ENCODE data around the gene PMPCA.
"Not testable (repeated sequence)": the region's sequence is repeated elsewhere in the genome, so short reads cannot be mapped to it uniquely, and the experiment has no call there.

The PMPCA gene

GRCh38 chr9:136409557-136410455 is 652 bp upstream of the PMPCA start:
- Mint-ChIP-seq H3K4me1 (ENCODE audit: low read depth) (peaks cover 63% of the 10 kb centered on the region), H3K27ac (peak overlapping the region; percentile 94)

GRCh38 chr9:136411378-136411777 is 920 bp downstream of the PMPCA start:
- H3K27ac Mint-ChIP-seq: peak overlapping the region; percentile 92

More at GRCh38 chr9:136409557-136410455, 652 bp upstream of the PMPCA start:
- Mint-ChIP-seq H3K4me3 (peak overlapping the region; percentile 98), H3K36me3 (ENCODE audit: low read depth) (peaks cover 65% of the 10 kb centered on the region), H3K27me3 (no peaks in the 10 kb centered on the region), H3K9me3 (no peaks in the 10 kb centered on the region)

DNA sequence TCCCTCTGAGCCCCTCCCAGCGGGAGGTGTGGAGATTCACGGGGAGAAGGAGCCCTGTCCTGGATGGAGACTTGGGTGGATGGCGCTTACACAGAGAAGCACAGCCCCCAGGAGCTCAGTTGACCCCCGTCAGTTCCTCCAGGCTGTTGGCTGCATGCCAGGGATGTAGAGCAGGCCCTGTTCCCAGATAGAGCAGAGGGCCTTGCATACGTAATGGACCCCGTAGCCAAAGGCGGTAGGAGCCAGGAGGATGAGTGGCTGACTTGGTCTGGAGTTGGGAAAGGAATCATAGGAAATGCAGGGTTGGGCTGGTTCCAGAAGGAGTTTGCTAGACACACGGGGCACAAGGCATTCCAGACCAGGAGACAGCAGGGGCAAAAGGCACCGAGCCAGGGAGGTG is 2.5 kb downstream of the PMPCA start:
- no peak overlapping the region for H3K27ac Mint-ChIP-seq
- H3K4me1 Mint-ChIP-seq (ENCODE audit: low read depth): peaks cover 40% of the 10 kb centered on the region
- H3K4me3 Mint-ChIP-seq: peak overlapping the region; percentile 37
- peaks cover 60% of the 10 kb centered on the region for H3K36me3 Mint-ChIP-seq (ENCODE audit: low read depth)
- H3K9me3 Mint-ChIP-seq: no peaks in the 10 kb centered on the region
- H3K27me3 Mint-ChIP-seq: no peaks in the 10 kb centered on the region

More at GRCh38 chr9:136411378-136411777, 920 bp downstream of the PMPCA start:
- Mint-ChIP-seq H3K36me3 (ENCODE audit: low read depth) (peaks cover 62% of the 10 kb centered on the region), H3K4me3 (peak overlapping the region; percentile 98), H3K27me3 (no peaks in the 10 kb centered on the region), H3K9me3 (no peaks in the 10 kb centered on the region), H3K4me1 (ENCODE audit: low read depth) (peaks cover 50% of the 10 kb centered on the region)

- Mint-ChIP-seq H3K4me3 (no peak overlapping the region), H3K27me3 (no peaks in the 10 kb centered on the region), H3K36me3 (ENCODE audit: low read depth) (peaks cover 69% of the 10 kb centered on the region), H3K4me1 (ENCODE audit: low read depth) (peaks cover 15% of the 10 kb centered on the region), H3K9me3 (no peaks in the 10 kb centered on the region), H3K27ac (no peak overlapping the region)
These were observed 6.0 kb downstream of the PMPCA start for GRCh38 chr9:136416427-136416826.

DNA sequence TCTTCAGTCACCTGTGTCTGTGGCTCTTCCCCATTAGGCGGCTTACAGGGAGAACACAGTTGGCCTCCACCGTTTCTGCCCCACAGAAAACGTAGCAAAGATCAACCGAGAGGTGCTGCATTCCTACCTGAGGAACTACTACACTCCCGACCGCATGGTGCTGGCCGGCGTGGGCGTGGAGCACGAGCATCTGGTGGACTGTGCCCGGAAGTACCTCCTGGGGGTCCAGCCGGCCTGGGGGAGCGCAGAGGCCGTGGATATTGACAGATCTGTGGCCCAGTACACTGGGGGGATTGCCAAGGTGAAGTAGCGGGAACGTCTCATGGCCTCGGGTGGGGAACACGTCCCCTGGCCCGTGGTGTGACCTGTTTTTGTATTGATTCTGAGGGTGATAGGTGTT is 6.5 kb downstream of the PMPCA start:
- H3K4me3 Mint-ChIP-seq: no peak overlapping the region
- no peak overlapping the region for H3K27ac Mint-ChIP-seq
- peaks cover 10% of the 10 kb centered on the region for H3K4me1 Mint-ChIP-seq (ENCODE audit: low read depth)
- no peaks in the 10 kb centered on the region for H3K27me3 Mint-ChIP-seq
- no peaks in the 10 kb centered on the region for H3K9me3 Mint-ChIP-seq
- peaks cover 69% of the 10 kb centered on the region for H3K36me3 Mint-ChIP-seq (ENCODE audit: low read depth)

DNA sequence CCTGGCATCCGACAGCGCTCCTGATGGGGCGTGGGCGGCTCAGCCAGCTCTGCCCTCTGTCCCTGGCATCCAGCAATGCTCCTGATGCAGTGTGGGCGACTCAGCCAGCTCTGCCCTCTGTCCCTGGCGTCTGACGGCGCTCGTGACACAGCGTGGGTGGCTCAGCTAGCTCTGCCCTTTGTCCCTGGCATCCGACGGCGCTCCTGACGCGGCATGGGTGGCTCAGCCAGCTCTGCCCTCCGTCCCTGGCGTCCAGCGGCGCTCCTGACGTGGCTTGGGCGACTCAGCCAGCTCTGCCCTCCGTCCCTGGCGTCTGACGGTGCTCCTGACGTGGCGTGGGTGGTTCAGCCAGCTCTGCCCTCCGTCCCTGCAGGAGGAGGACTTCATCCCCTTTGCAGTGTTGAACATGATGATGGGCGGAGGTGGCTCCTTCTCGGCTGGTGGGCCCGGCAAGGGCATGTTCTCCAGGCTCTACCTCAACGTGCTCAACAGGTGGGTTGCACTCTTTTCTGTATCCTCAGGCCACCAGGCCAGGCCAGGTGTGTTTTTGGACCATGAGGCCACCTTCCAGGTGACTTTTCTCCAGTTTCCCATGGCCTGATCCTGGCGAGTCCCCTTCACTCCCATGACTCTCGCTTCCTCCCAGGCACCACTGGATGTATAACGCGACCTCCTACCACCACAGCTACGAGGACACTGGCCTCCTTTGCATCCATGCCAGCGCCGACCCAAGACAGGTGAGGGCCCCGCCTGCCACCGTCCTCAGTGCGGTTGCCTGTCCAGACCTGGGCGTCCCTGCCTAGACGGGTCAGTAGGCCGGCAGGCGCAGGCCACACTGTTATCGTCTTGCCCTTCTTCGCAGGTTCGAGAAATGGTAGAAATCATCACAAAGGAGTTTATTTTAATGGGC is 8.0 kb downstream of the PMPCA start:
- no peak overlapping the region for H3K4me3 Mint-ChIP-seq
- H3K4me1 Mint-ChIP-seq (ENCODE audit: low read depth): peaks cover 5% of the 10 kb centered on the region
- no peak overlapping the region for H3K27ac Mint-ChIP-seq
- peaks cover 63% of the 10 kb centered on the region for H3K36me3 Mint-ChIP-seq (ENCODE audit: low read depth)
- H3K27me3 Mint-ChIP-seq: no peaks in the 10 kb centered on the region
- H3K9me3 Mint-ChIP-seq: no peaks in the 10 kb centered on the region

DNA sequence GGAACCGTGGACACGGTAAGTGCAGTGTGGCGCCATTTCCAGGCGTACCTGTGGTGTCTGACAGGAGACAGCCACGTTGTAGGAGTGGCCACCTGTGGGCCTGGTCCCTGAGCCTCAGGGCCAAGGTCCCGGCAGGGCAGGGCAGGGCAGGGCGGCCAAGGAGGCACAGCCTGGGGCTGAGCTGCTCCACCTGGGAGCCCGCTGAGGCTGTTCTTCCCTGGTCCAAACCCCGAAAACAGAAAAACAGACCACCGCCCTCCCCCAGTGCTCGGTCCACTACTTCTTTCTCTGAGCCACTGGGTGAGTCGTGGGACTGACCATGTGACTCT is 8.6 kb downstream of the PMPCA start:
- Mint-ChIP-seq H3K9me3 (no peaks in the 10 kb centered on the region), H3K36me3 (ENCODE audit: low read depth) (peaks cover 57% of the 10 kb centered on the region), H3K4me1 (ENCODE audit: low read depth) (no peaks in the 10 kb centered on the region), H3K27ac (no peak overlapping the region), H3K4me3 (no peak overlapping the region), H3K27me3 (no peaks in the 10 kb centered on the region)

GRCh38 chr9:136421791-136422190 is 11.3 kb downstream of the PMPCA start:
- Mint-ChIP-seq H3K36me3 (ENCODE audit: low read depth) (peaks cover 56% of the 10 kb centered on the region), H3K27ac (no peak overlapping the region), H3K27me3 (no peaks in the 10 kb centered on the region), H3K4me1 (ENCODE audit: low read depth) (peaks cover 8% of the 10 kb centered on the region), H3K4me3 (no peak overlapping the region), H3K9me3 (no peaks in the 10 kb centered on the region)

DNA sequence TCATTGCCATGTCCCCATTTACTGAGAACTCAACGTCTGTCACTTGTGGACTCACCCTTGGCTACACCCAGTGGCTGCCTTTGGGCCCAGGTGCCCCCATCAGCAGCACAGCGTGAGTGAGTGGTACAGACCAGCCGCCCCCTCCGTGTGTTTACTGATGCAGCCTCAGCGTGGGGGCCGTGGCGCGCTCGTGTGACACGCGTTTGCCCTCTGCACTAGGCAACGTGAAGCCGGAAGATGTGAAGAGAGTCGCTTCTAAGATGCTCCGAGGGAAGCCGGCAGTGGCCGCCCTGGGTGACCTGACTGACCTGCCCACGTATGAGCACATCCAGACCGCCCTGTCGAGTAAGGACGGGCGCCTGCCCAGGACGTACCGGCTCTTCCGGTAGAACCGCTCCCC is 12.4 kb downstream of the PMPCA start:
- no peaks in the 10 kb centered on the region for H3K27me3 Mint-ChIP-seq
- peaks cover 8% of the 10 kb centered on the region for H3K4me1 Mint-ChIP-seq (ENCODE audit: low read depth)
- no peak overlapping the region for H3K4me3 Mint-ChIP-seq
- no peaks in the 10 kb centered on the region for H3K9me3 Mint-ChIP-seq
- H3K36me3 Mint-ChIP-seq (ENCODE audit: low read depth): peaks cover 57% of the 10 kb centered on the region
- H3K27ac Mint-ChIP-seq: no peak overlapping the region

DNA sequence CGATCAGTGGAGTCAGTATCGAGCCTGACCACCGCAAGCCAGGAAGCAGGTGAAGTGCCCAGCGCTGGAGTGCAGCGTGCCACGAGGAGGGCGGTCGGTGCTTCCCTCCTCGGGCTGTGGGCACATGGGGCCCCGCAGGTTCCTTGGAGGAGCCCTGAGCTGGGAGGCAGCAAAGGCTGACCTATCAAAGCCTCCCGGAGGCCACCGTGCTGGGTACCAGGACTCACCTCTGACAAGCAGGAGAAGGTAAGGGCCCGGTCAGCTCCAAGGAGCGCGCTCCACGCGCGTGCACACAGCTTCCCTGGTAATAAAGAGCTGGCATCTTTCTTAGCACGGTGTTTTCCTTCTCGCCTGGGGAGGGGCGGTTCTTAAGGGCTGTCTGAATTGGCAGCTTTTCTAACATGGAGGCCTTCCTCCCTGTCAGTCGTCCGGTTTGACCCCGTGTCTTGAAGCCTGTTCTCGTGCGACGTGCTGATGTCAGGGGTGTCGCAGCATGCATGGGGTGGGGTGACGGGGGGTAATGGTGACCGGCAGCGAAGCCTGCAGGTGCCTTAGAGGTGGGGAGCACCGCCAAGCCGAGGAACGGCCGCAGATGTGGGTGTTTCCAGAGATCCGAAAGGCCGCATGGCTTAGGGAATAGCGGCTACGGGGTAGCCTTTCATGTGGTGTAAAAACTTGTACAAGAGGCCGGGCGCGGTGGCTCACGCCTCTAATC is 13.1 kb downstream of the PMPCA start:
- H3K36me3 Mint-ChIP-seq (ENCODE audit: low read depth): peaks cover 60% of the 10 kb centered on the region
- no peak overlapping the region for H3K27ac Mint-ChIP-seq
- no peak overlapping the region for H3K4me3 Mint-ChIP-seq
- H3K27me3 Mint-ChIP-seq: no peaks in the 10 kb centered on the region
- H3K4me1 Mint-ChIP-seq (ENCODE audit: low read depth): peaks cover 8% of the 10 kb centered on the region
- H3K9me3 Mint-ChIP-seq: no peaks in the 10 kb centered on the region

DNA sequence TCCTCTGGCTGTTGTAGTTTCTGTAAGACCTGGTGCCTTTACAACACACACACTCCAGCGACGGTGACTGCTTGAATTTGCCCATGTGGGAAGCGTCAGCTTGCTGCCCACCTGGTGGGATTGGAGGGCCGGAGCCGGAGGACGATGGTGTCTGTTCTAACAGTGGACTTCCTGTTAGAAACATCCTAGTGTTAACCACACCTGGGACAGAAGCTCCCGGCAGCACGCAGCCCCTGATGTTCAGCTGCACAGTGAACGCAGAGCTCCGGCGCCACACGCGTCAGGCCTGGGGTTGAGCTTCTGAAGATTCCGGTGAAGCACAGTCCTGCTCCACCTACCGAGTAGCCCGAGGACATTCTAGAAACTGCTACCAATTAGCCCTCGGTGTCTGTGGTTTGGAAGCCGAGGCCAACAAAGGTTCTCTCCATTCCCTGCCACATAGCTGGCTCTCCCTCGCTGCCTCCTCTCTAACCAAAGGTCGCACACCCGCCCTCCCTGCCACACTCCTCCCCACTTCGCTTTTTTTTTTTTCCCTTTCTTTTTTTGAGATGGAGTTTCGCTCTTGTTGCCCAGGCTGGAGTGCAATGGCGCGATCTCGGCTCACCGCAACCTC is 14.4 kb downstream of the PMPCA start:
- peaks cover 50% of the 10 kb centered on the region for H3K36me3 Mint-ChIP-seq (ENCODE audit: low read depth)
- H3K27me3 Mint-ChIP-seq: no peaks in the 10 kb centered on the region
- H3K27ac Mint-ChIP-seq: no peak overlapping the region
- H3K4me3 Mint-ChIP-seq: no peak overlapping the region
- H3K4me1 Mint-ChIP-seq (ENCODE audit: low read depth): peaks cover 8% of the 10 kb centered on the region
- H3K9me3 Mint-ChIP-seq: no peaks in the 10 kb centered on the region

DNA sequence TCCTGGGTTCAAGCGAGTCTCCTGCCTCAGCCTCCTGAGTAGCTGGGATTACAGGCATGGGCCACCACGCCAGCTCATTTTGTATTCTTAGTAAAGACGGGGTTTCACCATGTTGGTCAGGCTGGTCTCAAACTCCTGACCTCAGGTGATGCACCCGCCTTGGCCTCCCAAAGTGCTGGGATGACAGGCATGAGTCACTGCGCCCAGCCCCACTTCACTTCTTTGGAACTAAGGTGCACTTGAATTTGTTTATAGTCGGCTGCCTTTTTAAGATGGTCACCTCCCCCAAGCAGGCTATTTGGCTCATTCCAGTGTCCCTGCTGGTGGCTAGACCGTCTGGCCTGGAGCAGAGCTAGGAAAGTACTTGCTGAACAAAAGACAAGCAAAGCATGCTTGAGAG is 14.9 kb downstream of the PMPCA start:
- not testable (repeated sequence) for H3K4me1 Mint-ChIP-seq (ENCODE audit: low read depth); H3K27ac Mint-ChIP-seq; H3K9me3 Mint-ChIP-seq; H3K27me3 Mint-ChIP-seq; H3K4me3 Mint-ChIP-seq
- peaks cover 49% of the 10 kb centered on the region for H3K36me3 Mint-ChIP-seq (ENCODE audit: low read depth)

DNA sequence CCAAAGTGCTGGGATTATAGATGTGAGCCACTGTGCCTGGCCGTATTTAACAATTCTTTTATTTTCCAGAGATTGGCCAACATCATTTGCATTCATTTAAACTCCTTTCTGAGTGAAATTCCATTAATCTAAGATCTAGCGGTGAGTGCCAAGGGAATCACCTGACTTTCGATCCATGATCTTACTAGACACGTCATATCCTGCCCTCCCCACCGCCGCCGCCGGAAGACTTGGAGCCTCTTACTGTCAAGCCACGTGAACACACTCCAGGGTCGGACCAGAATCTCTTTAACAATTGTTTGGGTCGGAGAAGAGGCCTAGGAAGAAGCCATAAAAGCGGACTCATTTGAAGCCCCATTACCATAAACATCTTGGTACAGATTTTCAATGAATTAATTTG is 16.3 kb downstream of the PMPCA start:
- H3K4me1 Mint-ChIP-seq (ENCODE audit: low read depth): peaks cover 8% of the 10 kb centered on the region
- no peaks in the 10 kb centered on the region for H3K27me3 Mint-ChIP-seq
- H3K27ac Mint-ChIP-seq: no peak overlapping the region
- H3K9me3 Mint-ChIP-seq: no peaks in the 10 kb centered on the region
- H3K36me3 Mint-ChIP-seq (ENCODE audit: low read depth): peaks cover 39% of the 10 kb centered on the region
- no peak overlapping the region for H3K4me3 Mint-ChIP-seq

DNA sequence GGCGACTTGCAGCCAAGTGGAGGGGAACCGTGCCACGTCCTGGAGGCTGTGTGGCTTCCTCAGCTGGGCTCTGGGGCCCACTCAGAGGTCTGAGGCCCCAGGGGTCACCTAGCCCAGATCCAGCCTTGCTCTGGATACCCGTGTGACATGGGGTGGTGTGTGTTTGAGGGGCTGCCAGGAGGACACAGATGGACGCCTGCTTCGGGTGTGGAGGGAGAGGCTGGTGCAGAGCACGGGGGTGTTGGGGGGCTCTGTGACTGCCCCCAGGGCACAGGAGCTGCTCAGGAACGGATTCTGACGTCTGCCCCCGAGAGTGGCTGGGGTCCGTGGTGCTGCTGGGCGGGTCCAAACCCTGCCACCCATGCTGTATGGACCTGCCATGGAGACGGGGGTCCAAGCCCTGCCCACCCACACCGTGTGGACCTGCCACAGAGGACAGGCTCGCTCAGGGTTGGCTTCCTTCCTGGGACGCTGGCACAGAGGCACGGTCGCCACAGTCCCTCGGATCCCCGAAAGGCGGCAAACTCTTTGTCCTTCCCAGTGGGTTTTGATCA is 18.7 kb downstream of the PMPCA start:
- Mint-ChIP-seq H3K4me1 (ENCODE audit: low read depth) (peaks cover 8% of the 10 kb centered on the region), H3K27me3 (no peaks in the 10 kb centered on the region), H3K27ac (no peak overlapping the region), H3K36me3 (ENCODE audit: low read depth) (peaks cover 30% of the 10 kb centered on the region), H3K4me3 (no peak overlapping the region), H3K9me3 (no peaks in the 10 kb centered on the region)
